ENCODE measurements around the gene PNPO.

GRCh38 chr17:47956791-47957590, 15.6 kb downstream of the PNPO start:
- TF ChIP-seq EZH2 (IDR thresholded peaks at IDR 0.05; ENCODE audit: borderline replicate concordance, low read length) = no peak
- TF ChIP-seq CTCF (IDR thresholded peaks at IDR 0.05; ENCODE audit: low read length) = no peak

All from OCI-LY1 (cell line).